PFSK-1 (cell line): ENCODE results near the gene MICU1.

Experiments
- POLR2AphosphoS5 ChIP-seq: IDR thresholded peaks from 2 replicates; pipeline ENCODE4 v1.6.1; 2012; ENCODE audit warnings: low read depth, mild to moderate bottlenecking, control low read depth, low read length, moderate library complexity
- REST ChIP-seq, 2 experiments: IDR thresholded peaks; 2 replicates each; pipeline versions ENCODE4 v1.6.1 to v1.8.0; 2011 to 2012; ENCODE audit warnings: low read depth in 2 of 2, low read length in 2 of 2, control low read depth in 1 of 2, inconsistent platforms in 1 of 2, mild to moderate bottlenecking in 1 of 2, moderate library complexity in 1 of 2; ENCODE audit not compliant: insufficient read depth in 1 of 2
- SIN3A ChIP-seq: IDR thresholded peaks from 2 replicates; pipeline ENCODE4 v1.6.1; 2012; ENCODE audit warnings: mild to moderate bottlenecking, low read length, moderate library complexity, borderline replicate concordance; ENCODE audit not compliant: insufficient read depth
- TAF1 ChIP-seq: IDR thresholded peaks from 2 replicates; pipeline ENCODE4 v1.6.1; 2012; ENCODE audit warnings: low read length, control low read depth, borderline replicate concordance; ENCODE audit not compliant: insufficient read depth

GRCh38 chr10:72342911-72343310, 283.0 kb downstream of the MICU1 start:
- no peak for TF ChIP-seq POLR2AphosphoS5
- no peak for TF ChIP-seq TAF1
- no peak for TF ChIP-seq SIN3A
- no peak for TF ChIP-seq REST (IDR thresholded peaks at IDR 0.05; ENCODE audit: insufficient read depth in 1 of 2, low read depth in 2 of 2, low read length in 2 of 2)
